T47D (cell line): ENCODE measurements around the gene RASA4.
"Not testable (repeated sequence)": the region's sequence is repeated elsewhere in the genome, so short reads cannot be mapped to it uniquely, and the experiment has no call there.

Source experiments
- DNase-seq, 2 experiments: peaks; one replicate each; pipeline versions ENCODE4 v3.0.0 to v3.0.0-alpha.2; 2011 to 2012; ENCODE audit warnings: low read depth in 1 of 2, low spot score in 1 of 2
- in situ Hi-C: cut with HindIII; loops from 2 replicates; pipeline ENCODE4 v1.10.0; 2016; ENCODE audit warnings: low sequenced_read_pairs, low pct_unique_long_range_greater_than_20kb

Gene RASA4

DNA sequence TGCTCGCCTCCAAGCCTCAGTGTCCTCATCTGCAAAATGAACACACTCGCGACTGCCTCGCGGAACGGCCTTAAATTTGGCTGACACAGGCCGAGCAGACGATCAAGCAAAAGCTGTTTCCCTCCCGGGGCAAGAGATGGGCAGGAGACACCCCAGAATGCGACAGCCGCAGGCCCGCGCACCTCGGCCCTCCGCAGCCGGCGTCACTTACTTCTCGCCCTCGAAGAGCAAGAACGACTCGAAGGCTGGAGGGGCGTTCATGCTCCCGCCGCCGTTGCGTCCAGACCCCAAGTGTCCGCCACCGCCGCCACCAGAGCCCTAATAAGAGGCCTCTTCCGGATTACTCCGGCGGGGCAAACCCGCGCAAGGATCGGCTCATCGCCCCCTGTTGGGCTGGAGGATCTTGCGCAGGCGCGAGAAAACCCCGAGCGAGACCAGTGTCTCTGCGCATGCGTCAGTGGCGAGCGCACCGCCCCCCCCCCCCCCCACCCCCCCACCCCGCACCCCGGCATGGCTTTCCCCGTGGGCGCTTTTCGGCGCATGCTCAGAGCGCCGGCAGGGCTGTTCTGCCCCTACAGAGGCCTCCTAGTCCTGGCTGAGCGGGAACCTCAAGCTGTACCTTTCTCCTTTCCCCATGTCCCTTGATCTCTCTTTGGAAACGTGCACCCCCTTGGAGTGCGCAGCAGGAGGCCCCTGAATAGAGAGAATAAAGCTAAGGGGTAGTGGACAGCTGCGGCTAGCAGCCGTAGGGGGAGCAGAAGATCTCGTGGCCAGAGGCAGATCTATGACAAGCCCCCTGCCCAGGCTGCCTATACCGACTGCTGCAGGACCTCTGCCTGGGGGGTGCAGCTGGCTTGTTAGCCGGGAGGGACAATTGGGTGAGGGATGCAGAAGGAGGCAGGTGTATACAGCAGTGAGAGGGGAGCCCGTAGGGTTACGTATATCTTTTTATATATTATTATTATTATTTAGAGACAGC lies 44.0 kb downstream of the RASA4 start, which contains the start of gene POLR2J3:
POLR2J3 (minus strand) TSS at position 323 of the 979 bp plus-strand sequence; CDS start at position 261, 62 bp downstream.
- in situ Hi-C loops, result not testable (repeated sequence)
- peak in 1 of 2 experiments; percentile 69 for DNase-seq

DNA sequence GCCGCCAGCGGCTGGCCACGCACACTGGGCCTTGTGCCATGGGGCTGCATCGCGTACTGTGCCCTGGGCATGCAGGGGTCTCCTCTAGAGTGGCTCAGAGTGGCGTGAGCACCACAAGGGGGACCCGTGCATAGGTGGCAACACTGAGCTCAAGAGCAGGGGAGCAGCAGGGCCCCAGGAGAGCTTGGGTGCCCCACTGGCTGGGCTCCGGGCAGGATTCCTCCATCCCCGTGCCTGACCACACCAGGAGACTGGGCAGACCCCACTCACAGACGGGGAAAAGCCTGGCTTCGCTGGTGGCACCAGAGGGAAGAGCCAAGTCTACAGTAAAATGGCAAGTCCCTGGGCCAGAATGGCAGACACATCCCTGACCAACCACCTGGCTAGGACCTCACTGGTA lies 47.9 kb downstream of the RASA4 start:
- DNase-seq, in situ Hi-C loops: not testable (repeated sequence)

DNA sequence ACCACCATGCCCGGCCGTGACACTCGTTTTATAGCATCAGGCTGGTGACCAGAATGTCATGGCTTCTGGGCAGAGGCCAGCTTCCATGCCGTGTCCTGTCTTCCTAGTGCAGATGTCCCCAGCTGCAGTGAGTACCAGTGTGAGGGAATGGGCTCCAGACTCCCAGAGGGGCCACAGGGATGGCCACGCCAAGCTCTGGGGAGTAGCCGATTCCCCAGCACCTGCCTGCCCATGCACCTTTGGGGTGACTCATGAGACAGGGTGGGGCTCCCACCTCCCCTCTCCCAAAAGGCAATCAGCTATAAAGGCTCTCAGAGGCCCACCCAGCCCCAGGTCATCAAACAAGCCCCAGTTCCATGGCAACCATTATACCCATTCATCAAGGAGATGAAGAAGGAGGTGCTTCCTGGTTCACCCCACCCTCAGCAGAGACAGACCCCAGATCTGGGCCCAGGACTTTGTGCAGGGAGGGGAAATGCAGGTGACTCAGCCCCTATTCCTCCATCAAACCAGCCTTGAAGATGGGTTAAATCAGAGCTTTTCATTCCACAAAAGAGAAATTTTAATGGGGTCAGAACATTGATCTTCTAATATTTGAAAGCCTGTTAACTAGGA lies 65.6 kb downstream of the RASA4 start, which contains the start of gene SPDYE2:
SPDYE2 (plus strand) TSS at position 419 of the 615 bp plus-strand sequence. CDS start 2,030 bp downstream, outside the sequence.
- DNase-seq, in situ Hi-C loops: not testable (repeated sequence)

DNA sequence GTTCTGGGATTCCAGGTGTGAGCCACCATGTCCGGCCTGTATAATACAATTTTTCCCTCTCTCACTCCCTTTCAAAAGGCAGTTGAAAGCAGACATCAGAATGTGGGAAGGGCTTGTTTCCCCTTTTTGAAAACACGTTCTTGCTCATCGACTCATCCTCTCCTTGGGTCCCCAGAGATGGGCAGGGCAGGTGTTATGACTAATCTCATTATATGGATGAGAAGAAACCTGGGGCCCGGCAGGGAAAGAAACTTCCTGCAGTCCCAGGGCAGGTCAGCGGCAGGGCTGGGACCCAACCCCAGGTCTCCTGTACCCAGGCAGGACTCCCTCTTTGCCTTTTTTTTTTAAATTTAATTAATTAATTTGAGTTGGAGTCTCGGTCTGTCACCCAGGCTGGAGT lies 70.2 kb downstream of the RASA4 start:
- in situ Hi-C loops, DNase-seq: not testable (repeated sequence)

GRCh38 chr7:102545288-102545687 lies 71.3 kb downstream of the RASA4 start:
- in situ Hi-C loops, DNase-seq: not testable (repeated sequence)

GRCh38 chr7:102544372-102544771 lies 72.2 kb downstream of the RASA4 start:
- DNase-seq, in situ Hi-C loops: not testable (repeated sequence)

- in situ Hi-C loops, DNase-seq: not testable (repeated sequence)
These were observed 73.0 kb downstream of the RASA4 start, which contains the start of gene UPK3BL2 for GRCh38 chr7:102543596-102543995. Gene UPK3BL2, minus strand, starts transcription at chr7:102543696. Its CDS starts 60 bp downstream, at chr7:102543636.

- DNase-seq, in situ Hi-C loops: not testable (repeated sequence)
These were observed 73.8 kb downstream of the RASA4 start for GRCh38 chr7:102542771-102543170.

GRCh38 chr7:102542083-102542482 lies 74.5 kb downstream of the RASA4 start:
- in situ Hi-C loops, DNase-seq: not testable (repeated sequence)

DNA sequence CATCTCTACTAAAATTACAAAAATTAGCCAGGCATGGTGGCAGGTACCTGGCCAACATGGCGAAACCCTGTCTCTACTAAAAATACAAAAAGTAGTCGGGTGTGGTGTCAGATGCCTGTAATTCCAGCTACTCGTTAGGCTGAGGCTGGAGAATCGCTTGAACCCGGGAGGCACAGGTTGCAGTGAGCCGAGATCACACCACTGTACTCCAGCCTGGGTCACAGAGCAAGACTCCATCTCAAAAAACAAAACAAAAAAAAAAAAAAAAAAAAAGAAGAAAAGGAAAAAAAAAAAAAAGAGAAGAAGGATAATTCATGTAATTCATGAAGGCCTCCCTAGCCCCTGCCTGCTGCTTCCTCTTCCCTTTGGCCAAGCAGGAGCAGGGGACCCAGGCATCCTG lies 76.0 kb downstream of the RASA4 start:
- DNase-seq, in situ Hi-C loops: not testable (repeated sequence)

GRCh38 chr7:102535062-102535615 lies 81.4 kb downstream of the RASA4 start:
- DNase-seq, in situ Hi-C loops: not testable (repeated sequence)

- DNase-seq, in situ Hi-C loops: not testable (repeated sequence)
These were observed 84.4 kb downstream of the RASA4 start for GRCh38 chr7:102532127-102532526.

DNA sequence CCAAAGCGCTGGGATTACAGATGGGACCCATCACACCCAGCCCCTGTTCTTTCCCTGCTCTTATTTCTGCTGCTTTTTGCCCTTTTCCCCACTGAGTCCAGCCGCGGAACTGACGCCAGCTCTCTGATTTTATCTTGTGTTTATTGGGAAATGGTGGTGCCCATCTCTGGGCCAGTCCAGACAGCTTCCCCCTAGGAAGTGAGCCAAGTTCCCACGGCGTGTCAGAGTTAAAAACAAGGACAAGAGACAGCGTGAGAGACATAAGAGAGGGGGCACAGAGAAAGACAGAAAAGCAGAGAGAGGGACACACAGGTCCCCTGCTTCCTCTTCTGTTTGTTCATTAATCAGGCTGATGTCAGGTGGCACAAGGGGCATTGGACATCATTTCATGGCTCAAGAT lies 85.0 kb downstream of the RASA4 start:
- in situ Hi-C loops, DNase-seq: not testable (repeated sequence)

DNA sequence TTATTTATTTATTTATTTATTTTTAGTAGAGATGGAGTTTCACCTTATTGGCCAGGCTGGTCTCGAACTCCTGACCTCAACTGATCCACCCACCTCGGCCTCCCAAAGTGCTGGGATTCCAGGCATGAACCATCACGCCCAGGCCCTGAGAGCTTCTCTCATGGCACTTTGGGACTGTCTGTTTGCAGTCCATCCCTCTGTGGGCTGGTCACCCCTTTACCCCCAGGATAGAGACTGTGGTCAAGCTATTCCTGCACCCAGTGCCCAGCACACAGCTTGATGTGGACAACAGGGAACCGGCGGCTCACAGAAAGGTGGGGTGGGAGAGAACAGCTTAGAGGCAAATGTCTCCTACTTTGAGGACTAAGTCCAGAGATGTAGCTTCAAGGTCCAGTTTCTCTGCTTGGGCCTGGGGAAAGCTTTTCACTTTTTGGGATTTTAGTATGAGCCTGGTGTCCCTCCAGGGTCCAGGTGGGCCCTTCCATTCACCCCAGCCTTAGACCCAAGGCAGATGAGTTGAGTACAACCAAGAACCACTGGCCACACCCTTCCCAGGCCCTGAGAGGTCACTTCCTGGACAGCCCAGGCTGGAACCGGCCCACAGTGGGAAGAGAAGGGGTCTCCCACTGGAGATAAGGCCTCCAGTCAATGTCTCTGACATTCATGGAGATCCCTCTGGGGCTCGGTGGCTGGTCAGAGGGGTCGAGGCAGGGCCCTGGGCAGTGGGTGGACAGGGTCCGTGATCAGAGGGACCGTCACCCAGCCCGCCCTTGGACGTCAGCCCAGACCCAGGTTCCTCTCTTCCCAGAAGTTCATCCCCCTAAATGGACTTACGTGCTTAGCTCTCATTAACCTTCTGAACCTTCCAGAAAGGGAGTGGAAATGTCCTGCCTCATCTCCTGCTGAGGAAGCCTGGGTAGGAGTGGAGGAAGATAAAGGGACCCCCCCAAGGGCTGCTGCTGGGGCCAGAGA lies 88.4 kb downstream of the RASA4 start:
- in situ Hi-C loops, DNase-seq: not testable (repeated sequence)

DNA sequence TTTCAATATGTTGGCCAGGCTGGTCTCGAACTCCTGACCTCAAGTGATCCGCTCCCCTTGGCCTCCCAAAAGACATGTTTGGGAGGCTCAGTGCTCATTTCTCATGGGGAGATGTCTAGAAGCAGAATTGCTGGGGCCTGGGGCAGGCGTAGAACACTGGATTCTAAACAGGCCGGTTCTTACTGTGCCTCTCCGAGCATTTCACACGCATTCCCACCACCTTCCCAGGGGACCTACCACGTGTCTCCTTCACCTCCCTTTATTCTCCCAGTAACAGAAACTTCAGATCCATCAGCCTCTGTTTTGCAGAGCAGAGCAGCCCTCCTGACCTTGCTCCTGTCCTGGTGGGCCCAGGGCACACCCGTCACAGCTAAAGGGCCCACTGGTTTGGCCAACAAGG lies 89.4 kb downstream of the RASA4 start:
- in situ Hi-C loops, DNase-seq: not testable (repeated sequence)

- in situ Hi-C loops, DNase-seq: not testable (repeated sequence)
These were observed 91.8 kb downstream of the RASA4 start for GRCh38 chr7:102524803-102525202.
